SK-N-MC (cell line): Measurements from ENCODE around the gene CDC16.

Source experiments
- EZH2 ChIP-seq: fragments of 200-600 bp; sonication (generic); IDR thresholded peaks from one replicate; pipeline ENCODE4 v1.6.1; 2017; ENCODE audit warnings: antibody characterized with exemption
- FOXP2 ChIP-seq: optimal IDR thresholded peaks from 2 replicates; pipeline ENCODE3; 2011; ENCODE audit warnings: mild to moderate bottlenecking, moderate library complexity; ENCODE audit not compliant: insufficient read depth; ENCODE audit errors: extremely low read length, control extremely low read depth
- POLR2AphosphoS5 ChIP-seq: IDR thresholded peaks from 2 replicates; pipeline ENCODE4 v1.6.1; 2012; ENCODE audit warnings: mild to moderate bottlenecking, low read depth, low read length, borderline replicate concordance

GRCh38 chr13:114204894-114205293 is 29.8 kb upstream of the CDC16 start:
- no peak for TF ChIP-seq POLR2AphosphoS5
- TF ChIP-seq FOXP2: no peak
- TF ChIP-seq EZH2: no peak
